Astrocyte (in vitro differentiated cells and primary cell): Measurements from ENCODE around the gene LRRC10B. TPM values are rescaled to one million over a fixed set of nuclear protein-coding genes. Genes with fewer than 3 reads are reported as not detected.

Source experiments
- DNase-seq: peaks from one replicate; pipeline ENCODE4 v3.0.0-alpha.2; 2010; ENCODE audit warnings: low read depth
- FAIRE-seq: peaks from 2 replicates; lab custom pipeline; 2011; peaks lifted over from hg19 to GRCh38; lab: Jason Lieb, UNC
- H2AFZ ChIP-seq: 2 replicates; pipeline ENCODE4 v1.6.0; 2012; ENCODE audit warnings: low read depth, low read length, inconsistent platforms
- H3K27ac ChIP-seq: 2 replicates; pipeline ENCODE4 v1.5.1; 2011; ENCODE audit warnings: low read depth, low read length, inconsistent platforms
- H3K27me3 ChIP-seq: 2 replicates; pipeline ENCODE4 v1.6.0; 2011; ENCODE audit warnings: low read length, inconsistent platforms; ENCODE audit not compliant: insufficient read depth
- H3K36me3 ChIP-seq: 2 replicates; pipeline ENCODE4 v1.5.1; 2011; ENCODE audit warnings: low read length, inconsistent platforms; ENCODE audit not compliant: insufficient read depth
- H3K4me1 ChIP-seq: 2 replicates; pipeline ENCODE4 v1.5.1; 2011; ENCODE audit warnings: low read length, inconsistent platforms; ENCODE audit not compliant: insufficient read depth
- H3K4me2 ChIP-seq: 2 replicates; pipeline ENCODE4 v1.6.0; 2012; ENCODE audit warnings: low read length, inconsistent platforms
- H3K4me3 ChIP-seq: 2 replicates; pipeline ENCODE4 v1.5.1; 2011; ENCODE audit warnings: low read depth, mild to moderate bottlenecking, low read length, inconsistent platforms; ENCODE audit not compliant: insufficient read depth
- H3K79me2 ChIP-seq: 2 replicates; pipeline ENCODE4 v1.6.0; 2012; ENCODE audit warnings: mild to moderate bottlenecking, low read length, inconsistent platforms; ENCODE audit not compliant: insufficient read depth
- H3K9ac ChIP-seq: 2 replicates; pipeline ENCODE4 v1.6.0; 2012; ENCODE audit warnings: mild to moderate bottlenecking, low read length, inconsistent platforms
- H3K9me3 ChIP-seq: 2 replicates; pipeline ENCODE4 v1.5.1; 2012; ENCODE audit warnings: low read depth, mild to moderate bottlenecking, low read length, inconsistent platforms; ENCODE audit not compliant: insufficient read depth
- H4K20me1 ChIP-seq: 2 replicates; pipeline ENCODE4 v1.6.0; 2012; ENCODE audit warnings: low read length, inconsistent platforms; ENCODE audit not compliant: insufficient read depth
- H3K27ac Mint-ChIP-seq: one replicate; pipeline ENCODE4 v1.8.0; 2021; ENCODE audit warnings: mild to moderate bottlenecking, mixed read lengths; ENCODE audit not compliant: unreplicated experiment
- H3K27me3 Mint-ChIP-seq: one replicate; pipeline ENCODE4 v1.8.0; 2021; ENCODE audit warnings: low read depth, mixed read lengths; ENCODE audit not compliant: unreplicated experiment
- H3K36me3 Mint-ChIP-seq: one replicate; pipeline ENCODE4 v1.8.0; 2021; ENCODE audit warnings: low read depth, mixed read lengths; ENCODE audit not compliant: unreplicated experiment
- H3K4me1 Mint-ChIP-seq: one replicate; pipeline ENCODE4 v1.8.0; 2021; ENCODE audit warnings: low read depth, mixed read lengths; ENCODE audit not compliant: unreplicated experiment
- H3K4me3 Mint-ChIP-seq: one replicate; pipeline ENCODE4 v1.8.0; 2021; ENCODE audit warnings: mild to moderate bottlenecking, moderate library complexity, mixed read lengths; ENCODE audit not compliant: unreplicated experiment
- H3K9me3 Mint-ChIP-seq: one replicate; pipeline ENCODE4 v1.8.0; 2021; ENCODE audit warnings: mild to moderate bottlenecking, mixed read lengths; ENCODE audit not compliant: unreplicated experiment
- CTCF ChIP-seq: IDR thresholded peaks from 2 replicates; pipeline ENCODE4 v1.5.1; 2011; ENCODE audit warnings: low read depth, mild to moderate bottlenecking, inconsistent platforms, low read length, moderate library complexity; ENCODE audit not compliant: insufficient read depth
- EZH2 ChIP-seq: IDR thresholded peaks from 2 replicates; pipeline ENCODE4 v1.6.1; 2012; ENCODE audit warnings: mild to moderate bottlenecking, low read length, inconsistent platforms; ENCODE audit not compliant: insufficient read depth
- total RNA-seq: library from RNA; stranded (reverse); gene quantifications from 2 replicates; pipeline ENCODE4 v1.2.1, GENCODE V29; 2021

LRRC10B gene
- total RNA-seq, 1 donor from 2014 or later = 0.09 TPM

- peak overlapping the region; percentile 18 for H3K4me2 ChIP-seq
- no peak overlapping the region for H2AFZ ChIP-seq
- Mint-ChIP-seq H3K4me1 (no peaks in the 10 kb centered on the region), H3K36me3 (peaks cover 4% of the 10 kb centered on the region), H3K4me3 (no peak overlapping the region), H3K9me3 (peaks cover 4% of the 10 kb centered on the region), H3K27ac (no peak overlapping the region), H3K27me3 (peaks cover 67% of the 10 kb centered on the region)
- no peak overlapping the region for H3K27ac ChIP-seq
- H3K9ac ChIP-seq = no peak overlapping the region
- no peak for DNase-seq
- H3K4me3 ChIP-seq = no peak overlapping the region
- H3K79me2 ChIP-seq = no peaks in the 10 kb centered on the region
- FAIRE-seq = no peak
- H4K20me1 ChIP-seq = no peaks in the 10 kb centered on the region
- H3K27me3 ChIP-seq = peaks cover 44% of the 10 kb centered on the region
- H3K36me3 ChIP-seq = no peaks in the 10 kb centered on the region
- no peaks in the 10 kb centered on the region for H3K9me3 ChIP-seq
- TF ChIP-seq CTCF (no peak), EZH2 (no peak)
- H3K4me1 ChIP-seq = peaks cover 3% of the 10 kb centered on the region
Measured at GRCh38 chr11:61505640-61506155, 2.9 kb upstream of the LRRC10B start.

GRCh38 chr11:61507012-61507768 lies 1.4 kb upstream of the LRRC10B start:
- Mint-ChIP-seq H3K4me1 (no peaks in the 10 kb centered on the region), H3K4me3 (no peak overlapping the region), H3K27ac (no peak overlapping the region), H3K9me3 (peaks cover 4% of the 10 kb centered on the region), H3K27me3 (peaks cover 65% of the 10 kb centered on the region), H3K36me3 (peaks cover 4% of the 10 kb centered on the region)
- no peaks in the 10 kb centered on the region for H4K20me1 ChIP-seq
- no peak for DNase-seq
- TF ChIP-seq EZH2 (peak; percentile 45), CTCF (no peak)
- H3K4me2 ChIP-seq = no peak overlapping the region
- no peak overlapping the region for H3K27ac ChIP-seq
- H3K79me2 ChIP-seq = no peaks in the 10 kb centered on the region
- H3K9me3 ChIP-seq = no peaks in the 10 kb centered on the region
- no peaks in the 10 kb centered on the region for H3K36me3 ChIP-seq
- no peak overlapping the region for H2AFZ ChIP-seq
- FAIRE-seq = no peak
- peaks cover 46% of the 10 kb centered on the region for H3K27me3 ChIP-seq
- no peak overlapping the region for H3K4me3 ChIP-seq
- H3K9ac ChIP-seq = no peak overlapping the region
- peaks cover 3% of the 10 kb centered on the region for H3K4me1 ChIP-seq
